Omental fat pad (tissue), 4 donors: ENCODE measurements around the gene ATXN10. TPM values are rescaled to one million over a fixed set of nuclear protein-coding genes. Genes with fewer than 3 reads are reported as not detected.
"Not testable (repeated sequence)": the region's sequence is repeated elsewhere in the genome, so short reads cannot be mapped to it uniquely, and the experiment has no call there.

Source experiments
- ATAC-seq: fragments of 150-250 bp; one replicate; pipeline ENCODE4 v1.9.1; 2016; ENCODE audit warnings: mild to moderate bottlenecking, moderate library complexity; ENCODE audit not compliant: low FRiP score
- DNase-seq: peaks from one replicate; pipeline ENCODE4 v3.0.0-alpha.2; 2019; ENCODE audit warnings: low spot score
- total RNA-seq, 4 donors: library from RNA; depleted of rRNA; stranded (reverse); fragments of >200 nt; gene quantifications; one replicate each; pipeline ENCODE4 v1.1.0, GENCODE V29; 2016
- TF ChIP-seq, protein P1 (sequence below), 3 donors: fragments of 450-650 bp; IDR thresholded peaks; one replicate each; pipeline ENCODE4 v1.5.1; 2016 to 2017; ENCODE audit warnings: antibody characterized with exemption in 3 of 3, mild to moderate bottlenecking in 3 of 3, moderate library complexity in 2 of 3

Gene ATXN10
- total RNA-seq, 4 donors from 2014 or later: 80.9 to 127 (median 103) TPM

DNA sequence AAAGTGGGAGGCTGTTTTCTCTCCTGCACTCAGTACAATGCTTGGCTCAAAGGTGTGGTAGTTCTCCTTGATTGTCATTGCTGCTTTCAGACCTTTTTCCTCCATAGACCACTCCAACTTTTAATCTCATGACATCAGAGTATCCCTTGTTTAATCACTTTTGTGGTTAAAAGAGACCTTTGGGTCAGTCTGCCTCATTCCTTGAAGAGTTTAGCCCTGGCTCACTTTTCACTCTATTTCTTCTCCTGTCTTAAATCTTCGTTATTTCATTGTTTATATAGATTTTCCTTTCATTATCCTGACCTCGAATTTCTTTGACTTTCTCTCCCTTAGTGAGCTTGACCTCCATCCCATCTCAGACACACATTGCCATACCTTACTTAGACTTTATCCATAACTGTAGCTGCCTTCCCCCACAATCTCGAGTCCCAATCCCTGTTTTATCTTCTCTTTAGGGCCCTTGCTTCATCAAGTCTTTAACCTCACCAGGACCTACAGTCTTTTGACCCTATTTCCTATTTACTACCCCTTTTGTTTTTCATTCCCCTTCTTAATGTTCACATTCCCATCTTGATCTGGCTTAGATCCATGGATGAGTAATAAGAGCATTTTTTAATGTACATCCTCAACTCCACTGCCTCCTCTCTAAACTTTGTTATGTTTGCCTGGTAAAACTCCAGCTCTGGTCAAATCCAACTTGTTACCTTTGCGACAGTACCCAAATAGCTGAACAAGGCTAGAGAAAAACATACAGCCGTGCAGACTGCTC lies 9.5 kb downstream of the ATXN10 start:
- no peak for ATAC-seq
- TF ChIP-seq, protein P1, sequence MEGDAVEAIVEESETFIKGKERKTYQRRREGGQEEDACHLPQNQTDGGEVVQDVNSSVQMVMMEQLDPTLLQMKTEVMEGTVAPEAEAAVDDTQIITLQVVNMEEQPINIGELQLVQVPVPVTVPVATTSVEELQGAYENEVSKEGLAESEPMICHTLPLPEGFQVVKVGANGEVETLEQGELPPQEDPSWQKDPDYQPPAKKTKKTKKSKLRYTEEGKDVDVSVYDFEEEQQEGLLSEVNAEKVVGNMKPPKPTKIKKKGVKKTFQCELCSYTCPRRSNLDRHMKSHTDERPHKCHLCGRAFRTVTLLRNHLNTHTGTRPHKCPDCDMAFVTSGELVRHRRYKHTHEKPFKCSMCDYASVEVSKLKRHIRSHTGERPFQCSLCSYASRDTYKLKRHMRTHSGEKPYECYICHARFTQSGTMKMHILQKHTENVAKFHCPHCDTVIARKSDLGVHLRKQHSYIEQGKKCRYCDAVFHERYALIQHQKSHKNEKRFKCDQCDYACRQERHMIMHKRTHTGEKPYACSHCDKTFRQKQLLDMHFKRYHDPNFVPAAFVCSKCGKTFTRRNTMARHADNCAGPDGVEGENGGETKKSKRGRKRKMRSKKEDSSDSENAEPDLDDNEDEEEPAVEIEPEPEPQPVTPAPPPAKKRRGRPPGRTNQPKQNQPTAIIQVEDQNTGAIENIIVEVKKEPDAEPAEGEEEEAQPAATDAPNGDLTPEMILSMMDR (IDR thresholded peaks at IDR 0.05): no peak
- DNase-seq: no peak

DNA sequence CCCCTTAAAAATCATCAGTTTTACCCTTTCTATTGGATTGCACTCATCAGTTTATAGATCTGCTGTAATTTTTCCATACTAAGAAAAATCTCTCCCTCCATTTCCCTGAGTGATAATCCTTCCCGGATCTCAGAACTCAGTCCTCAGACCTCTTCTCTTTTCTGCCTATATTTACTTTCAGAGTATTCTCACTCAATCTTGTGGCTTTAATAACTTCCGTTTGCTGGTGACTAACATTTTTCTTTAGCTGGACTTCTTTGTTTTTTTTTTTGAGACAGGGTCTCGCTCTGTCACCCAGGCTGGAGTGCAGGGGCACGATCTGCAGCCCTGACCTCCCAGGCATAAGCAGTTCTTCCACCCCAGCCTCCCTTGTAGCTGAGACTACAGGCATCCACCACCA lies 10.4 kb downstream of the ATXN10 start:
- TF ChIP-seq, protein P1 (IDR thresholded peaks at IDR 0.05): no peak
- DNase-seq: no peak
- ATAC-seq: no peak

DNA sequence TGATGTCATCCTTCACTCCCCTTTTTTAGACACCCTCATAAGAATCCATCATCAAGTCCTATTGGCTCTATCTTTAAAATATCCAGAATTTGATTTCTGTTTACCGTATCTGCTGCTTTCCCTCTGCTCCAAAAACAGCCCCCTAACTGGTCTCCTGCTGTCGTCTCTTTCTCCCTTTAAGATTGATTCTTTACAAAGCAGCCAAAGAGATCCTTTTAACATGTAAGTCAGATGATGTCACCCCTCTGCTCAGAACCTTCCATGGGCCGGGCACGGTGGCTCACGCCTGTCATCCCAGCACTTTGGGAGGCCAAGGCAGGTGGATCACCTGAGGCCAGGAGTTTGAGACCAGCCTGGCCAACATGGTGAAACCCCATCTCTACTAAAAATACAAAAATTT lies 11.1 kb downstream of the ATXN10 start:
- not testable (repeated sequence) for ATAC-seq, DNase-seq

DNA sequence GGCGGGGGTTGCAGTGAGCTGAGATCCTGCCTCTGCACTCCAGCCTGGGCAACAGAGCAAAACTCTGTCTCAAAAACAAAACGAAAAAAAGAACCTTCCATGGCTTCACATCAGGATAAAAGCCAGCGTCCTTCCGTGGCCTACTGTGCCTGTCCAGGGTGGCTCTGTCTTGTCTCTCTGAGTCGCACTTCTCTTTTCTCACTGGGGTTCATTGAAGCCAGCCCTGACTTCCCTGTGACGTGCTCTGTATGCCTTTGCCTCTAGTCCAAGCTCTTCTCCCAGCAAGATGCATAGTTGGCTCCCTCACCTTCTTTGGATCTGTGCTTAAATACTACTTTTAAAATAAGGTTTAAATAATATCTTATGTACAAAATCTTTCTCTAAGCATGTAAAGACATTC lies 11.6 kb downstream of the ATXN10 start:
- TF ChIP-seq, protein P1 (IDR thresholded peaks at IDR 0.05): no peak
- no peak for DNase-seq
- ATAC-seq: no peak

DNA sequence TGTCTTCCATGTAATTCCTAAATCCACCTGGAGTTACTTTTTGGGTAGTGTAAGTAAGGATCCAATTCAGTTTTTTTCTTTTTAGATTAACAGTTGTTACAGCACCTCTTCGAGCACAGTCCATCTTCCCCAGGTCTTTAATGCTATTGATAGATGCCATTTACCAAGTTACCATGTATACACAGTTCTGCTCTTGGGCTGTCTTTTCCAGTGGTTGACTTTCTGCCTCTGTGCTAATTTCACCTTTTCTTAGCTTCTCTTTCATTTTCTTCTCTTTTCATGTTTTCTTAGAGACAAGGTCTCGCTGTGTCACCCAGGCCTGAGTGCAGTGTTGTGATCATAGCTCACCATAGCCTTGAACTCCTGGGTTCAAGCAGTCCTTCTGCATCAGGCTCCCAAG lies 12.0 kb downstream of the ATXN10 start:
- DNase-seq (no peak), ATAC-seq (no peak)
- TF ChIP-seq, protein P1 (IDR thresholded peaks at IDR 0.05): no peak

DNA sequence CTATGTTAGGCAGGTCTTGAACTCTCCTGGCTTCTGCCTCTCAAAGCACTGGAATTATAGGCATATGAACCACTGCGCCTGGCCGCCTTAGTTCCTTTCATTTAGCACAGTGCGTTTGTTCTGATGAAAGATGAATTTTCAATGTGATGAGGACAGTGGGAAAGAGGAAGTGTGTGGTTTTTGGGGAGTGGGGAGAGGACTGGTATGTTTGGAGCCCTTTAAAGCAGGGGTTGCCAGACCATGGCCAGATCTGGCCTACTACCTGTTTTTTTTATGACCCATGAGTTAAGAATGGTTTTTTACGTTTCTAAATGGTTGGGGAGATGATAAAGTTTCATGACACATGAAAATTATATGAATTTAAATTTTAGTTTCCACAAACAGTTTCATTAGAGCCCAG lies 12.5 kb downstream of the ATXN10 start:
- DNase-seq (no peak), ATAC-seq (no peak)
- TF ChIP-seq, protein P1 (IDR thresholded peaks at IDR 0.05): no peak

DNA sequence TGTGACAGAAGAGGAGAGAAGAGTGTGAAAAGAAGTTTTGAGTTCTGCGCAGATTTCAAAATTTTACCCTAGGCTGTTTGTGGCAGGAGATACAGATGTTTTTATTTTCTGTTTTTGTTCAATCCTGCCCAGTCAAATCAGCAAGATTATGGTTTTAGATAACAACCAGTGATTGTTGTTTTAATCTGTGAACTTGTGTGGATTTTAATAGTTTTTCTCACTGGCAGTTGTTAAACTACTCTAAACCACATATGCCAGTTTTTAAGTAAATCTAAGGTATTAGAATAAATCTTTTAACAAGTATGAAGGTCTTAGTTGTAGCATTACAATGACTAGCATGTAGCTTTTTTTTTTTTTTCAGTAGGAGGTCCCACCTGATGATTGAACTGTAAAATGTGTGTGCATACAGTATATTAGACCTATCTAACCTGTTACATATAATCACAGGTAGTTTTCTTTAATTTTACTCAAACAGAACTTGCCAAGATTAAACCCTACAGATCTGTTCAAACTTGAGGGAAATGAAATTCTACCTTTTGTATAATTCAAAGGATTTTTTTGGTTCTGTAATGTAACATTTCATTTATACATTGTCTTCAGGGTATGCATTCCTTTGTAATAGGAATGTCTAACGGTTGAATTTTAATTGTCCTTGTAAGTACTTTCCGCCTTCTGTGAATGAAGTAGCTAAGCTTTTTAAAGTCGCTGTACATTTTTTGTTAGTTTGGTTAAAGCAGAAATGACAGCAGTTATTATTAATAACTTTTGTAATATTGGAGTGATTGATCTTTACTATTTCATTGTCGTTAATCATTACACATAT lies 13.3 kb downstream of the ATXN10 start:
- ATAC-seq: no peak
- DNase-seq: no peak
- TF ChIP-seq, protein P1 (IDR thresholded peaks at IDR 0.05): no peak
